Prostate gland (tissue), 2 donors: Measurements from ENCODE around the gene OR56A5. TPM values are rescaled to one million over a fixed set of nuclear protein-coding genes. Genes with fewer than 3 reads are reported as not detected.

Experiments
- DNase-seq: peaks from one replicate; pipeline ENCODE4 v3.0.0-alpha.2; 2019; ENCODE audit warnings: low spot score
- H3K27ac ChIP-seq, 2 donors: fragments of 200-600 bp; sonication (generic); 2 replicates each; pipeline ENCODE4 v1.5.1; 2017 to 2019
- H3K27me3 ChIP-seq: fragments of 200-600 bp; sonication (generic); replicated peaks from 2 replicates; pipeline ENCODE4 v1.5.1; 2019; ENCODE audit not compliant: insufficient read depth
- H3K36me3 ChIP-seq, 2 donors: fragments of 200-600 bp; sonication (generic); 1 replicate in 1 of 2; 2 replicates in 1 of 2; pipeline versions ENCODE4 v1.5.1 to v1.8.1; 2017 to 2019
- H3K4me1 ChIP-seq: fragments of 200-600 bp; sonication (generic); replicated peaks from 2 replicates; pipeline ENCODE4 v1.5.1; 2019
- H3K4me3 ChIP-seq, 2 donors: fragments of 200-600 bp; sonication (generic); 2 replicates each; pipeline ENCODE4 v1.5.1; 2017 to 2019
- H3K9me3 ChIP-seq: fragments of 200-600 bp; sonication (generic); 2 replicates; pipeline ENCODE4 v1.5.1; 2017
- POLR2A ChIP-seq: fragments of 450-650 bp; IDR thresholded peaks from one replicate; pipeline ENCODE4 v1.6.1; 2016; ENCODE audit warnings: antibody characterized with exemption, mild to moderate bottlenecking
- POLR2AphosphoS5 ChIP-seq: sonication (generic); formaldehyde crosslinking; IDR thresholded peaks from one replicate; pipeline ENCODE4 v1.6.1; 2017; ENCODE audit warnings: antibody characterized with exemption
- WGBS: methylation state at CpG from one replicate; pipeline ENCODE4 v1.1.5; 2018; 5-methylcytosine and 5-hydroxymethylcytosine counted together
- intact Hi-C: fragments of 100-400 bp; cut with DNase I; formaldehyde crosslinking; loops from one replicate; pipeline ENCODE4 v1.14.2; 2022
- total RNA-seq, 2 donors: library from RNA; depleted of rRNA; stranded (reverse); fragments of >200 nt; gene quantifications; one replicate each; pipeline ENCODE4 v1.1.0, GENCODE V29; 2016
- TF ChIP-seq, protein P1 (sequence below), 4 experiments: fragments of 200-600 bp in 2 of 4; fragments of 450-650 bp in 2 of 4; sonication (generic) in 2 of 4; IDR thresholded peaks; 1 replicate in 3 of 4; 2 replicates in 1 of 4; pipeline ENCODE4 v1.5.1; 2016 to 2019; ENCODE audit warnings: antibody characterized with exemption in 4 of 4, mild to moderate bottlenecking in 2 of 4, moderate library complexity in 2 of 4

Gene OR56A5
- total RNA-seq, 2 donors from 2014 or later = not detected

DNA sequence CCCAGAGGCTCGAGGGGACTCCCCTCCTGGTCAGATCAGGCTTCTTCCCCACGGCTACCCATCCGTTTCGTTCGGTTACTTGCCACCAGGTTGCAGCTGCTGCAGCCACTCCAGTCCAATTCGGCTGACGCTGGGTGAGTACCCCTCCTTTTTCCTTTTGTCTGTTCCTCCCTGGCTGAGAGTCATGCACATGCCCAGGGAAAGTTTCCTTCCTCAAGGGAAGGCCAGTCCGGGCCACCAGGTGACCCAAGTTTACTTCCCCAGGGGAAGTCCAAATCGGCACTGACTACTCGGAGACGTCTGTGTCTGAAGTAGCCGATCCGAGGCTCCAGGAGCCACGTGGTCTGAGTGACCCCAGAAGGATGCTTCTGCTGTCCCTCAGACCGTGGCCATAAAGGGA is 39.5 kb downstream of the OR56A5 start:
- 87% methylated on average over 15 of the region's 15 CpGs for WGBS
- TF ChIP-seq POLR2AphosphoS5 (no peak), POLR2A (no peak)
- TF ChIP-seq, protein P1, sequence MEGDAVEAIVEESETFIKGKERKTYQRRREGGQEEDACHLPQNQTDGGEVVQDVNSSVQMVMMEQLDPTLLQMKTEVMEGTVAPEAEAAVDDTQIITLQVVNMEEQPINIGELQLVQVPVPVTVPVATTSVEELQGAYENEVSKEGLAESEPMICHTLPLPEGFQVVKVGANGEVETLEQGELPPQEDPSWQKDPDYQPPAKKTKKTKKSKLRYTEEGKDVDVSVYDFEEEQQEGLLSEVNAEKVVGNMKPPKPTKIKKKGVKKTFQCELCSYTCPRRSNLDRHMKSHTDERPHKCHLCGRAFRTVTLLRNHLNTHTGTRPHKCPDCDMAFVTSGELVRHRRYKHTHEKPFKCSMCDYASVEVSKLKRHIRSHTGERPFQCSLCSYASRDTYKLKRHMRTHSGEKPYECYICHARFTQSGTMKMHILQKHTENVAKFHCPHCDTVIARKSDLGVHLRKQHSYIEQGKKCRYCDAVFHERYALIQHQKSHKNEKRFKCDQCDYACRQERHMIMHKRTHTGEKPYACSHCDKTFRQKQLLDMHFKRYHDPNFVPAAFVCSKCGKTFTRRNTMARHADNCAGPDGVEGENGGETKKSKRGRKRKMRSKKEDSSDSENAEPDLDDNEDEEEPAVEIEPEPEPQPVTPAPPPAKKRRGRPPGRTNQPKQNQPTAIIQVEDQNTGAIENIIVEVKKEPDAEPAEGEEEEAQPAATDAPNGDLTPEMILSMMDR (IDR thresholded peaks at IDR 0.05) = no peak
- H3K9me3 ChIP-seq = no peaks in the 10 kb centered on the region

DNA sequence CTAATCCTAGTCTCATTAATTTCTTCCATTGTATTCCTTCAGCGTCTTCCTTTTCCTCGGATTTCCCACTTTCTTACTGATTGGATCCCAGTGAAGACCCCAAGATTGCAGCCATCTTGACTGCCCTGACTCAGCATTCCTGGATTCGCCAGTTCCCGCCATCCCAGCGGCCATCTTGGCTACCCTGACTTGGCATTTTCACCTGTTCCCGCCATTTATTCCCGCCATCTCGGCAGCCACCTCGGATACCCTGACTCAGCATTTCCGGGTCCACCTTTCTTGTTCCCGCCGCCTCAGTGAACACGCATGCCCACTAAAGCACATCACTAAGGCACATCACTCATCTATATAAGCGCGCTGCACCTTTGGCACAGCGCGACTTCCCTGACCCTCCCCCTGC is 40.0 kb downstream of the OR56A5 start:
- whole genome bisulfite sequencing = 96% methylated on average over 17 of the region's 17 CpGs
- Histone ChIP-seq H3K27ac (no peak overlapping the region), H3K4me1 (no peaks in the 10 kb centered on the region), H3K27me3 (no peaks in the 10 kb centered on the region), H3K36me3 (no peaks in the 10 kb centered on the region), H3K9me3 (no peaks in the 10 kb centered on the region), H3K4me3 (no peak overlapping the region)
- no peak for TF ChIP-seq POLR2AphosphoS5
- no peak for TF ChIP-seq POLR2A
- TF ChIP-seq, protein P1 (IDR thresholded peaks at IDR 0.05) = no peak
- no peak for DNase-seq
- intact Hi-C loops = no loop called here

More for the DNA sequence above, 39.5 kb downstream of the OR56A5 start:
- no peak overlapping the region for H3K4me3 ChIP-seq
- no peak for DNase-seq
- no peak overlapping the region for H3K27ac ChIP-seq
- H3K36me3 ChIP-seq = no peaks in the 10 kb centered on the region
- intact Hi-C loops = no loop called here
- no peaks in the 10 kb centered on the region for H3K4me1 ChIP-seq
- no peaks in the 10 kb centered on the region for H3K27me3 ChIP-seq

DNA sequence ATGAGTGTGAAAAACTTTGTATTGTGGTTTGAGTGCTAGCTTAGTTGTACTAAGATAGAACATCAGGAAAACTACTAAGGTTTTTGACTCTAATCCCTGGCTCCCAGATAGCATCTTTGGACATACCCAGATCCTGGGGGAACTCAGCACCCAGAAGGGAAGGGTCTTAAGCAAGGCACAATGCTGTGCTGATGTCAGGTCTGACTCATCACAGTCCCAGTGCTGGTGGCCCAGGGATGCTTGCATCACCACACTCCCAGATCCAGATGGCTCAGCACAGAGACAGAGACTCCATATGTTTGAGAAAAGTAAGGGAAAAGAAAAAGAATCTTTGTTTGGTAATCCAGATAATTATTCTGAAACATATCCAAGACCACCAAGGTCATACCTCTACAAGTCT is 44.5 kb downstream of the OR56A5 start:
- intact Hi-C loops = no loop called here
- DNase-seq = no peak
- Histone ChIP-seq H3K27ac (no peak overlapping the region), H3K27me3 (no peaks in the 10 kb centered on the region), H3K36me3 (no peaks in the 10 kb centered on the region), H3K4me3 (no peak overlapping the region), H3K4me1 (no peaks in the 10 kb centered on the region), H3K9me3 (no peaks in the 10 kb centered on the region)
- TF ChIP-seq POLR2A = no peak
- no peak for TF ChIP-seq POLR2AphosphoS5
- TF ChIP-seq, protein P1 (IDR thresholded peaks at IDR 0.05) = no peak

DNA sequence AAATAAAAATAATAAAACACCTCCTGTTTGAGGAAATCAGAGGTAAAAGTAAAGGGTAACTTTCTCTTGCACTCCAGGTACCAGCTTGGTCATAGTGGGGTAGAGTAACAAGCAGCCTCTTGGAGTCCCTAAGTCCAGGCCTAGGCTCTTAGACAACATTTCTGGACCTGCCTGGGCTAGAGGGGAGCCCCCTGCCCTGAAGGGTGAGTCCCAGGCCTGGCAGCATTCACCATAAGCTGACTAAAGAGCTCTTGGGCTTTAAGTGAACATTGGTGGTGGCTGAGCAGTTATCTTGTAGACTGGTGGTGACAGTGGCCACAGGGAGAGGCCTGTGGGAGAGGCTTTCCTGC is 44.9 kb downstream of the OR56A5 start:
- Histone ChIP-seq H3K9me3 (no peaks in the 10 kb centered on the region), H3K4me1 (no peaks in the 10 kb centered on the region), H3K27me3 (no peaks in the 10 kb centered on the region), H3K27ac (no peak overlapping the region), H3K36me3 (no peaks in the 10 kb centered on the region), H3K4me3 (no peak overlapping the region)
- intact Hi-C loops = no loop called here
- TF ChIP-seq POLR2A (no peak), POLR2AphosphoS5 (no peak)
- TF ChIP-seq, protein P1 (IDR thresholded peaks at IDR 0.05) = no peak
- no peak for DNase-seq

DNA sequence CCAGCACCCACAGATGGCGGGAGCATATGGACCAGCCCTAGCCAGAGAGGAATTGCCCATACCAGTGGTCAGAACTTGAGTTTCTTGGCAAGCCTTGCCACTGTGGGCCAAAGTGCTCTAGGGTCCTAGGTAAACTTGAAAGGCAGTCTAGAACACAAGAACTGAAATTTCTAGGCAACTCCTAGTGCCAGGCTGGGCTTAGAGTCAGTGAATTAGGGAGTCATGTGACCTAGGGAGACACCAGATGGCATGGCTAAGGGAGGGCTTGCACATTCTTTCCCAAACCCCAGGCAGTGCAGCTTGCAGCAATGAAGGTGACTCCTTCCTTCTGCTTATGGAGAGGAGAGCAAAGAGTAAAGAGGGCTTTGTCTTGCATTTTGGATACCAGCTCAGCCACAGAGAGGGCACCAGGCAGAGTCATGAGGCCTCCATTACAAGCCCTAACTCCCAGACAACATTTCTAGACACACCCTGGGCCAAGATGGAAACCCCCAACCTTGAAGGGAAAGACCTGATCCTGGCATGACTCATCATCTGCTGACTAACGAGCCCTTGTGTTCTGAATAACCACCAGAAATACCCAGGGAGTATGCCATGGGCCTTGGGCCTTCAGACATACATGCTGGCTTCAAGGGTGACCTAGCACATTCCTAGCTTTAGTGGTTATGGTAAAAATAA is 45.4 kb downstream of the OR56A5 start:
- Histone ChIP-seq H3K4me3 (no peak overlapping the region), H3K27ac (no peak overlapping the region), H3K36me3 (no peaks in the 10 kb centered on the region), H3K4me1 (no peaks in the 10 kb centered on the region), H3K9me3 (no peaks in the 10 kb centered on the region), H3K27me3 (no peaks in the 10 kb centered on the region)
- WGBS = 88% methylated on average over 2 of the region's 2 CpGs
- intact Hi-C loops = no loop called here
- TF ChIP-seq, protein P1 (IDR thresholded peaks at IDR 0.05) = no peak
- TF ChIP-seq POLR2A = no peak
- TF ChIP-seq POLR2AphosphoS5 = no peak
- DNase-seq = no peak
